M059J (cell line): ENCODE measurements around the gene CDK5R1. TPM values are rescaled to one million over a fixed set of nuclear protein-coding genes. Genes with fewer than 3 reads are reported as not detected.

Experiments
- DNase-seq: peaks from one replicate; pipeline ENCODE4 v3.0.0-alpha.2; 2012; ENCODE audit warnings: low read depth
- total RNA-seq: library from RNA; depleted of rRNA; stranded (reverse); fragments of >200 nt; shearing (Covaris generic); gene quantifications from 2 replicates; pipeline ENCODE4 v1.2.3, GENCODE V29; 2014

Gene CDK5R1
- total RNA-seq, 1 experiment from 2014 or later: 3.7 TPM

- DNase-seq: no peak
Observed at GRCh38 chr17:32471652-32472051, 15.1 kb upstream of the CDK5R1 start.

GRCh38 chr17:32475258-32475657 lies 11.5 kb upstream of the CDK5R1 start:
- no peak for DNase-seq

GRCh38 chr17:32477220-32477619 lies 9.6 kb upstream of the CDK5R1 start:
- DNase-seq: no peak

- DNase-seq: no peak
Observed at GRCh38 chr17:32479074-32479617, 7.6 kb upstream of the CDK5R1 start.

- DNase-seq: no peak
Observed at GRCh38 chr17:32481193-32481592, 5.6 kb upstream of the CDK5R1 start.

- DNase-seq: no peak
Observed at GRCh38 chr17:32482568-32483320, 4.0 kb upstream of the CDK5R1 start.

GRCh38 chr17:32483451-32484019 lies 3.3 kb upstream of the CDK5R1 start:
- DNase-seq: peak; percentile 67

GRCh38 chr17:32484041-32484461 lies 2.7 kb upstream of the CDK5R1 start:
- no peak for DNase-seq

- no peak for DNase-seq
Observed at GRCh38 chr17:32484628-32485027, 2.2 kb upstream of the CDK5R1 start.

GRCh38 chr17:32485261-32486110 lies 1.3 kb upstream of the CDK5R1 start:
- DNase-seq: no peak

GRCh38 chr17:32486111-32486700 lies 587 bp upstream of the CDK5R1 start:
- DNase-seq: peak; percentile 66

- no peak for DNase-seq
Observed at GRCh38 chr17:32487473-32488176, 832 bp downstream of the CDK5R1 start.

GRCh38 chr17:32488177-32488542 lies 1.4 kb downstream of the CDK5R1 start:
- DNase-seq: no peak

GRCh38 chr17:32488604-32489180 lies 1.9 kb downstream of the CDK5R1 start:
- DNase-seq: no peak

- DNase-seq: no peak
Observed at GRCh38 chr17:32489320-32490100, 2.7 kb downstream of the CDK5R1 start.

GRCh38 chr17:32490101-32490482 lies 3.3 kb downstream of the CDK5R1 start:
- no peak for DNase-seq

- DNase-seq: no peak
Observed at GRCh38 chr17:32491371-32492263, 4.8 kb downstream of the CDK5R1 start.

- no peak for DNase-seq
Observed at GRCh38 chr17:32492264-32492589, 5.4 kb downstream of the CDK5R1 start.

GRCh38 chr17:32492648-32493289 lies 6.0 kb downstream of the CDK5R1 start:
- no peak for DNase-seq
